ENCODE measurements around the gene METTL15. TPM values are rescaled to one million over a fixed set of nuclear protein-coding genes. Genes with fewer than 3 reads are reported as not detected.
A peak's percentile ranks its signal among the peaks of the same experiment; 100 is the strongest.

METTL15 gene
- total and polyA plus RNA-seq, 10 donors, result 3.7 to 23.7 (median 15.5) TPM

DNA sequence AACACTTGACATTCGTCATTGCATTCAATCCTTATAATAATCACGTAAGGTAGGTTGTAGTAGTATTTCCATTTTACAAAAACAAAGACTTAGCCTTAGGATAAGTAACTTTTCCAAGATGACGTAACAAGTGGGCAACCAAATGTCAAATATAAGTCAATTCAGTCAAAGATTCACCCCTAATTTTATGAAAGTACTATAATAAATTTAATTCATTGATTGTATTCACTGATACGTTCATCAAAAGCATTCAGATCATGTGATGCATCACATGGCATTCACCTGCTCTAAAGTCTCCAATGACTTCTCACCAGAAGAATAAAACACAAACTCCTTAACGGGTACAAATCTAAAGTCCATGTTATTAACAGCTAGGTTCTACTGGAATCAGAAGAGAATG lies 2.3 kb upstream of the METTL15 start:
- WGBS, 5 donors, result 86 to 91% (median 87%) methylated on average over 5 of the region's 5 CpGs
- TF ChIP-seq POLR2AphosphoS5 (IDR thresholded peaks at IDR 0.05), result no peak
- TF ChIP-seq, protein P1, sequence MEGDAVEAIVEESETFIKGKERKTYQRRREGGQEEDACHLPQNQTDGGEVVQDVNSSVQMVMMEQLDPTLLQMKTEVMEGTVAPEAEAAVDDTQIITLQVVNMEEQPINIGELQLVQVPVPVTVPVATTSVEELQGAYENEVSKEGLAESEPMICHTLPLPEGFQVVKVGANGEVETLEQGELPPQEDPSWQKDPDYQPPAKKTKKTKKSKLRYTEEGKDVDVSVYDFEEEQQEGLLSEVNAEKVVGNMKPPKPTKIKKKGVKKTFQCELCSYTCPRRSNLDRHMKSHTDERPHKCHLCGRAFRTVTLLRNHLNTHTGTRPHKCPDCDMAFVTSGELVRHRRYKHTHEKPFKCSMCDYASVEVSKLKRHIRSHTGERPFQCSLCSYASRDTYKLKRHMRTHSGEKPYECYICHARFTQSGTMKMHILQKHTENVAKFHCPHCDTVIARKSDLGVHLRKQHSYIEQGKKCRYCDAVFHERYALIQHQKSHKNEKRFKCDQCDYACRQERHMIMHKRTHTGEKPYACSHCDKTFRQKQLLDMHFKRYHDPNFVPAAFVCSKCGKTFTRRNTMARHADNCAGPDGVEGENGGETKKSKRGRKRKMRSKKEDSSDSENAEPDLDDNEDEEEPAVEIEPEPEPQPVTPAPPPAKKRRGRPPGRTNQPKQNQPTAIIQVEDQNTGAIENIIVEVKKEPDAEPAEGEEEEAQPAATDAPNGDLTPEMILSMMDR (IDR thresholded peaks at IDR 0.05 in 8 of 11, conservative IDR thresholded peaks at IDR 0.05 in 3 of 11), result no peak
- no peak for TF ChIP-seq POLR2A (IDR thresholded peaks at IDR 0.05)
- intact Hi-C loops (cut with DNase I; ENCODE audit: low total_unique reads), result no loop called here

DNA sequence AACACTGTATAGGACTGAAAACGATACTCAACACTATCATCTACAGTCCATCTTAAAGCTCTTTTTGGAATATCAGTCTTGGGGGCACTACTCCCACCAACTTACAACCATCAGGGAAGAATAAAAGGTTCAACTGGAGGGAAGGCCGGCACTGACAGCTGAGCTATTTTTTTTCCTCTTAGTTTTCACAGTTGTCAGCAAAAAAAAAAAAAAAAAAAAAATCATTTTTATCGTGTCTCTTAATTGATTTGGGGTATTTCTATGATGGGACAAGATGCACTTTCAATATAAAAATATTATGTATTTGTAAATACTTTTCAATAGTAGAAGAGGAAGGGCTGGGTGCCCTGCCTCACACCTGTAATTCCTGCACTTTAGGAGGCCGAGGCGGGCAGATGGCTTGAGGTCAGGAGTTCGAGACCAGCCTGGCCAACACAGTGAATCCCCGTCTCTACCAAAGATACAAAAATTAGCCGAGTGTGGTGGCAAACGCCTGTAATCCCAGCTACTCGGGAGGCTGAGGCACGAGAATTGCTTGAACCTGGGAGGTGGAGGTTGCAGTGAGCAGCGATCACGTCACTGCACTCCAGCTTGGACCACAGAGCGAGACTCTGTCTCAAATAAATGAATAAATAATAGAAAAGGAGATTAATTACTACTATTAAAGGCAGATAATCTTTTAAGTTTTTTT lies 1.7 kb upstream of the METTL15 start:
- Histone ChIP-seq H3K27ac (no peak overlapping the region), H3K27me3 (replicated peaks in 1 of 7) (no peaks in the 10 kb centered on the region), H3K36me3 (no peaks in the 10 kb centered on the region), H3K4me1 (peaks cover 16 to 62% (median 42%) of the 10 kb centered on the region in 6 donors), H3K9me3 (no peaks in the 10 kb centered on the region), H3K4me3 (peak overlapping the region in 5 of 8 donors; percentile 56 to 74 (median 64))
- WGBS, 5 donors, result 81 to 88% (median 86%) methylated on average over 14 of the region's 14 CpGs
- intact Hi-C loops (cut with DNase I; ENCODE audit: low total_unique reads), result no loop called here
- TF ChIP-seq POLR2AphosphoS5 (IDR thresholded peaks at IDR 0.05), result no peak
- TF ChIP-seq POLR2A (IDR thresholded peaks at IDR 0.05), result no peak
- TF ChIP-seq, protein P1 (IDR thresholded peaks at IDR 0.05 in 8 of 11, conservative IDR thresholded peaks at IDR 0.05 in 3 of 11), result no peak
- DNase-seq, result peak; percentile 59

More for the DNA sequence above, 2.3 kb upstream of the METTL15 start:
- Histone ChIP-seq H3K27ac (no peak overlapping the region), H3K9me3 (no peaks in the 10 kb centered on the region), H3K36me3 (no peaks in the 10 kb centered on the region), H3K4me1 (peaks cover 16 to 55% (median 36%) of the 10 kb centered on the region in 6 donors), H3K27me3 (replicated peaks in 1 of 7) (no peaks in the 10 kb centered on the region), H3K4me3 (no peak overlapping the region)
- no peak for DNase-seq

DNA sequence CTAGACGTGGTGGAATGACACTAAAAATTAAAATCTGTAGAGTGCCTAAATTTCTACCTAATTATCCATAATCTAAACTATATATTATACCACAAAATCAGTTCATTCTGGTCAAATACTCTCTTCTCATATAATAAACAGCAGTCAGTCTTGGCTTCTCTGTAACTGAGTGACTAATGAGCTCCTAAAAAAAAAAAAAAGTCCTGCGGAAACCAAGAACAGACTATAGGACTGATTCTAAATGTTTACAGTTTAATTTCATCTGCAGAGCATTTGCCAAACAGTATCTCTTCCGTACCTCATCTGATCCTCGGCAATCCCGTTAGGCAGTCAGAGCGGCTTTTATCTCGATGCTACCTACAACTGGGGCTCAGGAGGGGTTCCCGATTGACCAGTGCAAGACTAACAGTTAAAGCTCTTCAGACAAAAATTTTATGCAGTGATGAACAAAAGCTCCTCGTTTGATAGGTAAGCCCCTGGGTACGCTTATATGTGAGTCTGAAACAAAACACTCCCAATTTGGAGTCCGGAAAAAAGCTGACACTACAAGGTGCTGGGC lies 918 bp upstream of the METTL15 start:
- Histone ChIP-seq H3K9me3 (no peaks in the 10 kb centered on the region), H3K4me1 (peaks cover 19 to 69% (median 50%) of the 10 kb centered on the region in 6 donors), H3K27ac (peak overlapping the region in 7 of 8 donors; percentile 50 to 89 (median 83)), H3K4me3 (peak overlapping the region; percentile 52 to 74 (median 63)), H3K27me3 (replicated peaks in 1 of 7) (no peaks in the 10 kb centered on the region), H3K36me3 (no peaks in the 10 kb centered on the region)
- intact Hi-C loops (cut with DNase I; ENCODE audit: low total_unique reads), result no loop called here
- WGBS, 5 donors, result 1% methylated on average over 11 of the region's 11 CpGs
- DNase-seq, result no peak
- TF ChIP-seq, protein P1 (IDR thresholded peaks at IDR 0.05 in 8 of 11, conservative IDR thresholded peaks at IDR 0.05 in 3 of 11), result no peak
- TF ChIP-seq POLR2AphosphoS5 (IDR thresholded peaks at IDR 0.05) (no peak), POLR2A (IDR thresholded peaks at IDR 0.05) (no peak)

DNA sequence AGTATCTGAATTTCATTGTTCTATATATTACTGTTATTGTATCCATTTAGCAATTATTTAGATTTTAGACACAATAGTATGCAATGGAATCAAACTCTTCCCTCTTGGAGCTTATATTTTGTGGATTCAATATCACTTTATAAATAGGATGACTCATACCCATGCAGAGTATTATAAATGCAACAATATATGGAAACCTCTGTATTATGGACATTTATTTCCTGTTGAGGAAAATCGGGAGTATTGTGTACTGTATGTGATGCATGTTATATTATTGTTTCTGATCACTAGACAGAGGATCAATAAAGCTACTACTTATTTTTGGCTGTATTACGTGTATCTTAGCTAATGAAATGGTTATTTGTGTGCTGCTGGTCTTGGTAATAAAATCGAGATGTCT lies 770 bp downstream of the METTL15 start:
- intact Hi-C loops (cut with DNase I; ENCODE audit: low total_unique reads), result no loop called here
- DNase-seq, result no peak
- no peaks in the 10 kb centered on the region for H3K27me3 ChIP-seq (replicated peaks in 1 of 7)
- H3K27ac ChIP-seq, result peak overlapping the region in 6 of 8 donors; percentile 50 to 89 (median 84)
- peaks cover 19 to 73% (median 54%) of the 10 kb centered on the region in 6 donors for H3K4me1 ChIP-seq
- peaks cover 0 to 9% (median 0%) of the 10 kb centered on the region in 6 donors for H3K36me3 ChIP-seq
- TF ChIP-seq POLR2A (IDR thresholded peaks at IDR 0.05) (no peak), POLR2AphosphoS5 (IDR thresholded peaks at IDR 0.05) (no peak)
- TF ChIP-seq, protein P1 (IDR thresholded peaks at IDR 0.05 in 8 of 11, conservative IDR thresholded peaks at IDR 0.05 in 3 of 11), result no peak
- 66 to 78% (median 71%) methylated on average over 3 of the region's 3 CpGs for WGBS, 5 donors
- H3K4me3 ChIP-seq, result peak overlapping the region in 5 of 8 donors; percentile 52 to 74 (median 64)
- no peaks in the 10 kb centered on the region for H3K9me3 ChIP-seq
